Endodermal cell (in vitro differentiated cells): ENCODE data around the gene RCOR2. TPM values are rescaled to one million over a fixed set of nuclear protein-coding genes. Genes with fewer than 3 reads are reported as not detected.

Source experiments
- DNase-seq: peaks from one replicate; pipeline ENCODE4 v3.0.0-alpha.2; 2017
- H3K27ac ChIP-seq: 2 replicates; pipeline ENCODE4 v1.5.1; 2013; ENCODE audit warnings: mild to moderate bottlenecking, low read depth, low read length, moderate library complexity
- H3K27me3 ChIP-seq: 2 replicates; pipeline ENCODE4 v1.6.1; 2013; ENCODE audit warnings: mild to moderate bottlenecking, low read length, moderate library complexity; ENCODE audit not compliant: insufficient read depth, control insufficient read depth, poor library complexity, severe bottlenecking
- H3K36me3 ChIP-seq: 2 replicates; pipeline ENCODE4 v1.7.0; 2013; ENCODE audit warnings: mild to moderate bottlenecking, low read length, moderate library complexity; ENCODE audit not compliant: control insufficient read depth, insufficient read depth
- H3K4me1 ChIP-seq: one replicate; pipeline ENCODE4 v1.7.0; 2013; ENCODE audit warnings: low read length; ENCODE audit not compliant: control insufficient read depth, insufficient read depth
- H3K4me3 ChIP-seq: 2 replicates; pipeline ENCODE4 v1.5.1; 2013; ENCODE audit warnings: mild to moderate bottlenecking, low read length, moderate library complexity
- H3K9ac ChIP-seq: 2 replicates; pipeline ENCODE4 v1.6.1; 2013; ENCODE audit warnings: mild to moderate bottlenecking, low read length, moderate library complexity; ENCODE audit not compliant: poor library complexity, severe bottlenecking; ENCODE audit errors: extremely low read depth
- H3K9me3 ChIP-seq: 2 replicates; pipeline ENCODE4 v1.6.1; 2013; ENCODE audit warnings: mild to moderate bottlenecking, low read length, moderate library complexity; ENCODE audit not compliant: control insufficient read depth
- H3K27ac Mint-ChIP-seq: 2 replicates; pipeline ENCODE4 v1.8.0; 2020; ENCODE audit warnings: mixed read lengths
- H3K27me3 Mint-ChIP-seq: 2 replicates; pipeline ENCODE4 v1.8.0; 2021; ENCODE audit warnings: mild to moderate bottlenecking, mixed read lengths; ENCODE audit not compliant: insufficient read depth
- H3K36me3 Mint-ChIP-seq: 2 replicates; pipeline ENCODE4 v1.8.0; 2020; ENCODE audit warnings: low read depth, mixed read lengths
- H3K4me1 Mint-ChIP-seq: 2 replicates; pipeline ENCODE4 v1.8.0; 2020; ENCODE audit warnings: mixed read lengths
- H3K4me3 Mint-ChIP-seq: 2 replicates; pipeline ENCODE4 v1.8.0; 2020; ENCODE audit warnings: mild to moderate bottlenecking, moderate library complexity, mixed read lengths
- H3K9me3 Mint-ChIP-seq: 2 replicates; pipeline ENCODE4 v1.8.0; 2020; ENCODE audit warnings: mild to moderate bottlenecking, mixed read lengths
- CTCF ChIP-seq: fragments of 200-600 bp; sonication (generic); conservative IDR thresholded peaks from 2 replicates; pipeline ENCODE4 v1.5.0; 2021; ENCODE audit warnings: antibody characterized with exemption, mild to moderate bottlenecking
- WGBS, 2 experiments: methylation state at CpG; one replicate each; pipeline versions ENCODE4 v1.1.5 to v1.1.7; 2013; ENCODE audit warnings: missing lambda C conversion rate in 2 of 2, mixed read lengths in 1 of 2; ENCODE audit not compliant: insufficient coverage in 1 of 2, insufficient read length in 1 of 2; 5-methylcytosine and 5-hydroxymethylcytosine counted together
- total RNA-seq, 2 donors: library from RNA; stranded (reverse); fragmentation: NEBNext Ultra II Directional in 1 of 2; extraction: Animal tissue kit (Norgen Biotek cat#: 25700) in 1 of 2; gene quantifications; 2 replicates in 1 of 2; 3 replicates in 1 of 2; pipeline ENCODE4 v1.2.1, GENCODE V29; 2021

RCOR2 gene
- total RNA-seq, 2 donors from 2014 or later, result 45.0 to 51.4 TPM

GRCh38 chr11:63909591-63910506, 7.1 kb downstream of the RCOR2 start:
- no peak overlapping the region for H3K4me3 ChIP-seq
- peak overlapping the region; percentile 78 for H3K27ac ChIP-seq
- DNase-seq, result peak; percentile 78
- no peak for TF ChIP-seq CTCF
- WGBS, 2 experiments, result 58 to 65% methylated on average over 7 to 22 of the region's 24 CpGs
- H3K9me3 Mint-ChIP-seq, result no peaks in the 10 kb centered on the region
- H3K36me3 Mint-ChIP-seq, result peaks cover 22% of the 10 kb centered on the region
- H3K4me3 Mint-ChIP-seq, result no peak overlapping the region
- H3K9ac ChIP-seq, result no peak overlapping the region
- H3K4me1 Mint-ChIP-seq, result peaks cover 4% of the 10 kb centered on the region
- peaks cover 6% of the 10 kb centered on the region for H3K36me3 ChIP-seq
- H3K27me3 ChIP-seq, result no peaks in the 10 kb centered on the region
- H3K27ac Mint-ChIP-seq, result no peak overlapping the region
- no peaks in the 10 kb centered on the region for H3K27me3 Mint-ChIP-seq
- peaks cover 10% of the 10 kb centered on the region for H3K4me1 ChIP-seq
- H3K9me3 ChIP-seq, result no peaks in the 10 kb centered on the region

- Mint-ChIP-seq H3K27me3 (no peaks in the 10 kb centered on the region), H3K36me3 (peaks cover 24% of the 10 kb centered on the region), H3K4me3 (no peak overlapping the region), H3K4me1 (peaks cover 4% of the 10 kb centered on the region), H3K9me3 (no peaks in the 10 kb centered on the region), H3K27ac (peak overlapping the region; percentile 30)
- Histone ChIP-seq H3K36me3 (peaks cover 14% of the 10 kb centered on the region), H3K27me3 (no peaks in the 10 kb centered on the region), H3K4me3 (no peak overlapping the region), H3K27ac (peak overlapping the region; percentile 24), H3K4me1 (peaks cover 9% of the 10 kb centered on the region), H3K9me3 (no peaks in the 10 kb centered on the region), H3K9ac (no peak overlapping the region)
- no peak for TF ChIP-seq CTCF
- 91% methylated on average over 33 to 41 of the region's 46 CpGs for WGBS, 2 experiments
- peak; percentile 50 for DNase-seq
Measured at GRCh38 chr11:63908631-63909401, 8.1 kb downstream of the RCOR2 start.

- no peaks in the 10 kb centered on the region for H3K9me3 ChIP-seq
- H3K36me3 Mint-ChIP-seq, result peaks cover 28% of the 10 kb centered on the region
- peak; percentile 83 for DNase-seq
- H3K27me3 Mint-ChIP-seq, result no peaks in the 10 kb centered on the region
- 86 to 87% methylated on average over 14 to 21 of the region's 21 CpGs for WGBS, 2 experiments
- no peak overlapping the region for H3K9ac ChIP-seq
- H3K4me3 ChIP-seq, result no peak overlapping the region
- H3K36me3 ChIP-seq, result peaks cover 19% of the 10 kb centered on the region
- H3K4me3 Mint-ChIP-seq, result no peak overlapping the region
- H3K4me1 Mint-ChIP-seq, result peaks cover 4% of the 10 kb centered on the region
- no peak overlapping the region for H3K27ac ChIP-seq
- H3K27ac Mint-ChIP-seq, result no peak overlapping the region
- H3K4me1 ChIP-seq, result peaks cover 9% of the 10 kb centered on the region
- peak; percentile 20 for TF ChIP-seq CTCF
- no peaks in the 10 kb centered on the region for H3K9me3 Mint-ChIP-seq
- no peaks in the 10 kb centered on the region for H3K27me3 ChIP-seq
Measured at GRCh38 chr11:63907808-63908530, 9.0 kb downstream of the RCOR2 start.
